Lung (tissue), 12 donors: ENCODE results near the gene ERFL. TPM values are rescaled to one million over a fixed set of nuclear protein-coding genes. Genes with fewer than 3 reads are reported as not detected.
"Not testable (repeated sequence)": the region's sequence is repeated elsewhere in the genome, so short reads cannot be mapped to it uniquely, and the experiment has no call there.

Source experiments
- ATAC-seq: fragments of 200-7000 bp; cut with Tn5 transposase; one replicate; pipeline ENCODE4 v1.9.1; 2020; ENCODE audit warnings: moderate number of reproducible peaks; ENCODE audit not compliant: insufficient read depth, low FRiP score
- DNase-seq, 3 donors: peaks; one replicate each; pipeline ENCODE4 v3.0.0-alpha.2; 2013 to 2017
- H3K27ac ChIP-seq, 2 donors: one replicate each; pipeline ENCODE4 v1.5.1; 2013; ENCODE audit warnings: mild to moderate bottlenecking in 2 of 2, moderate library complexity in 2 of 2, control low read depth in 1 of 2, inconsistent platforms in 1 of 2, low read depth in 1 of 2, low read length in 1 of 2
- H3K27me3 ChIP-seq, 3 donors: one replicate each; pipeline ENCODE4 v1.5.1; 2013; ENCODE audit warnings: low read length in 2 of 3; ENCODE audit not compliant: control insufficient read depth in 3 of 3, insufficient read depth in 3 of 3
- H3K36me3 ChIP-seq, 4 donors: one replicate each; pipeline ENCODE4 v1.5.1; 2013; ENCODE audit warnings: low read length in 4 of 4, mild to moderate bottlenecking in 1 of 4, moderate library complexity in 1 of 4; ENCODE audit not compliant: control insufficient read depth in 4 of 4, insufficient read depth in 4 of 4
- H3K4me1 ChIP-seq, 5 donors: one replicate each; pipeline ENCODE4 v1.5.1; 2013; ENCODE audit warnings: low read length in 5 of 5, mild to moderate bottlenecking in 2 of 5, moderate library complexity in 1 of 5; ENCODE audit not compliant: control insufficient read depth in 5 of 5, insufficient read depth in 5 of 5
- H3K4me3 ChIP-seq: one replicate; pipeline ENCODE4 v1.5.1; 2013; ENCODE audit warnings: mild to moderate bottlenecking, control low read depth, moderate library complexity
- H3K9ac ChIP-seq, 2 donors: one replicate each; pipeline ENCODE4 v1.5.1; 2013; ENCODE audit warnings: low read length in 2 of 2, control low read depth in 1 of 2; ENCODE audit not compliant: insufficient read depth in 1 of 2
- H3K9me3 ChIP-seq, 4 donors: one replicate each; pipeline ENCODE4 v1.5.1; 2013; ENCODE audit warnings: low read length in 3 of 4, mild to moderate bottlenecking in 1 of 4, moderate library complexity in 1 of 4; ENCODE audit not compliant: control insufficient read depth in 4 of 4, insufficient read depth in 3 of 4
- WGBS, 2 donors: extraction: QIAGEN DNeasy Blood & Tissue Kit; methylation state at CpG; one replicate each; pipeline ENCODE4 v1.1.7; 2013; 5-methylcytosine and 5-hydroxymethylcytosine counted together
- polyA plus RNA-seq, 2 donors: library from polyadenylated mRNA; stranded (reverse); fragments of 200-250 nt; gene quantifications; one replicate each; pipeline ENCODE4 v1.2.1, GENCODE V29; 2013
- total RNA-seq, 2 donors: library from RNA; depleted of rRNA in 1 of 2; stranded (reverse); fragments of >200 nt in 1 of 2; gene quantifications; one replicate each; pipeline ENCODE4 v1.2.1, GENCODE V29; 2014 to 2021
- TF ChIP-seq, protein P1 (sequence below): IDR thresholded peaks from 2 replicates; pipeline ENCODE4 v1.5.1; 2012; ENCODE audit warnings: mild to moderate bottlenecking; ENCODE audit errors: control extremely low read depth, extremely low read depth
- donor health status: control.
- donor health status: control.
- donor health status: Bipolar disorder and iron deficiency.
- donor health status: healthy.
- donor health status: DM: yes; HTN: yes; CAD: no.

The ERFL gene
- total and polyA plus RNA-seq, 4 donors, result 0.16 to 0.67 (median 0.37) TPM; not detected in 1

- H3K36me3 ChIP-seq, result no peaks in the 10 kb centered on the region
- H3K27me3 ChIP-seq, result peaks cover 0 to 94% (median 71%) of the 10 kb centered on the region in 3 donors
- no peak overlapping the region for H3K9ac ChIP-seq
- no peak overlapping the region for H3K4me3 ChIP-seq
- ATAC-seq (no peak), DNase-seq (no peak)
- TF ChIP-seq, protein P1, sequence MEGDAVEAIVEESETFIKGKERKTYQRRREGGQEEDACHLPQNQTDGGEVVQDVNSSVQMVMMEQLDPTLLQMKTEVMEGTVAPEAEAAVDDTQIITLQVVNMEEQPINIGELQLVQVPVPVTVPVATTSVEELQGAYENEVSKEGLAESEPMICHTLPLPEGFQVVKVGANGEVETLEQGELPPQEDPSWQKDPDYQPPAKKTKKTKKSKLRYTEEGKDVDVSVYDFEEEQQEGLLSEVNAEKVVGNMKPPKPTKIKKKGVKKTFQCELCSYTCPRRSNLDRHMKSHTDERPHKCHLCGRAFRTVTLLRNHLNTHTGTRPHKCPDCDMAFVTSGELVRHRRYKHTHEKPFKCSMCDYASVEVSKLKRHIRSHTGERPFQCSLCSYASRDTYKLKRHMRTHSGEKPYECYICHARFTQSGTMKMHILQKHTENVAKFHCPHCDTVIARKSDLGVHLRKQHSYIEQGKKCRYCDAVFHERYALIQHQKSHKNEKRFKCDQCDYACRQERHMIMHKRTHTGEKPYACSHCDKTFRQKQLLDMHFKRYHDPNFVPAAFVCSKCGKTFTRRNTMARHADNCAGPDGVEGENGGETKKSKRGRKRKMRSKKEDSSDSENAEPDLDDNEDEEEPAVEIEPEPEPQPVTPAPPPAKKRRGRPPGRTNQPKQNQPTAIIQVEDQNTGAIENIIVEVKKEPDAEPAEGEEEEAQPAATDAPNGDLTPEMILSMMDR, result no peak
- no peak overlapping the region for H3K27ac ChIP-seq
- peaks cover 0 to 3% (median 0%) of the 10 kb centered on the region in 5 donors for H3K4me1 ChIP-seq
- peaks cover 0 to 15% (median 0%) of the 10 kb centered on the region in 4 donors for H3K9me3 ChIP-seq
- WGBS, 2 donors, result 29 to 42% methylated on average over 26 to 27 of the region's 27 CpGs
Observed at GRCh38 chr19:41915776-41916414, 12.4 kb downstream of the ERFL start.

- H3K27ac ChIP-seq, result no peak overlapping the region
- peaks cover 0 to 3% (median 0%) of the 10 kb centered on the region in 5 donors for H3K4me1 ChIP-seq
- H3K9ac ChIP-seq, result no peak overlapping the region
- DNase-seq, result no peak
- 5 to 6% methylated on average over 38 of the region's 38 CpGs for WGBS, 2 donors
- TF ChIP-seq, protein P1, result no peak
- H3K4me3 ChIP-seq, result no peak overlapping the region
- peaks cover 0 to 91% (median 71%) of the 10 kb centered on the region in 3 donors for H3K27me3 ChIP-seq
- no peaks in the 10 kb centered on the region for H3K36me3 ChIP-seq
- peaks cover 0 to 11% (median 0%) of the 10 kb centered on the region in 4 donors for H3K9me3 ChIP-seq
- ATAC-seq, result no peak
Observed at GRCh38 chr19:41915021-41915775, 13.1 kb downstream of the ERFL start.

DNA sequence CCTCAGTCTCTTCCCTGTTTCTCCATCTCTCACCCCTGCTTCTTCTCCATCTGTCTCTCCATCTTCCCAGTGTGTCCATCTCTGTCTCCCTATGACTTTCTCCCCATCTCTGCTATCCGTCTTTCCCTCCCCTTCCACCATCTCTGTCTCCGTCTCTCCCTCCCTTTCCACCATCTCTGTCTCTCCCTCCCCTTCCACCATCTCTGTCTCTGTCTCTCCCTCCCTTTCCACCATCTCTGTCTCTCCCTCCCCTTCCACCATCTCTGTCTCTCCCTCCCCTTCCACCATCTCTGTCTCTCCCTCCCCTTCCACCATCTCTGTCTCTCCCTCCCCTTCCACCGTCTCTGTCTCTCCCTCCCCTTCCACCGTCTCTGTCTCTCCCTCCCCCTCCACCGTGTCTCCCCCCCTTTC is 13.8 kb downstream of the ERFL start:
- not testable (repeated sequence) for H3K36me3 ChIP-seq, H3K4me1 ChIP-seq, H3K9me3 ChIP-seq, DNase-seq, ATAC-seq, H3K4me3 ChIP-seq, H3K9ac ChIP-seq, H3K27ac ChIP-seq
- 7 to 8% methylated on average over 4 to 5 of the region's 5 CpGs for WGBS, 2 donors
- peaks cover 0 to 86% (median 65%) of the 10 kb centered on the region in 3 donors for H3K27me3 ChIP-seq
